Transverse colon (tissue), 3 donors: ENCODE results near the gene SLC4A7.

Experiments used
- CTCF ChIP-seq, 5 experiments: fragments of 200-600 bp in 3 of 5; fragments of 450-650 bp in 2 of 5; sonication (generic) in 3 of 5; IDR thresholded peaks; 1 replicate in 2 of 5; 2 replicates in 3 of 5; pipeline ENCODE4 v1.5.1; 2016 to 2017; ENCODE audit warnings: antibody characterized with exemption in 5 of 5, inconsistent platforms in 3 of 5, mild to moderate bottlenecking in 2 of 5, moderate library complexity in 1 of 5
- POLR2A ChIP-seq: fragments of 450-650 bp; IDR thresholded peaks from one replicate; pipeline ENCODE4 v1.6.1; 2016; ENCODE audit warnings: antibody characterized with exemption, mild to moderate bottlenecking, moderate library complexity

DNA sequence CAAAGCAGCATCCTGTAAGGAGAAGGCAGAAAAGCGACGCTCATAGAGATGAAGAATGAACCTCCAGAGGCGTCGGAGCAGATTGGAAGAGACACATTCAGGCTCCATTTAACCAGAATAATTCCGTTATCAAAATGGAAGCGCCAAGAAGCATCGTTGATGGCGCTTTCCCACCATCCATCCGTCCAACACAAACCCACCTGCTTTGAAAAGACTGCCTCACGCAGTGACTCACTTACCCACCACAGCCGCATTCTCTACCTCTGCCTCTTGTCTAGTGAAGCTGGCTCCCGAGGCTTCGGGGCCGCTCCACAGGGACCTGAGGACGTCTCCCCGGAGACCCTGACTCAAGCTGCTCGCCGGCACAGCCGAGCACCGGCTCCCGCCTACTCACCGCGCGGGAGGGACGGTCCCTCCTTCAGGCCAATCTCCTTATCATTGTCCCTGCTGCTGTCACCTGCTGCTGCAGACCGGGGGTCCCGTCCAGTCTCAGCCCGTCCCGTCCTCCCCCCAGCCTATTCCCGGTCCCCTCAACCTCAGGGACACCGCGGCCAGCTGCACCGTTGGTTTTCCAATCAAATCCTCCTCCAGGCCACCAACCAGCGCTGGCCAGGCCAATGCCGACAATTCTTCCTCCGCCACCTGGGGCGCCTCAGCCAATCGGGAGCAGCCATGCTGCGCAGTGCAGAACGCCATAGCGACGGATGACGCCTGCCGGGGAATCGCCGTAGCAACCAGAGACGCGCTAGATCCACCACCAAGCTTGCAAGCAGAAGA is 115.2 kb downstream of the SLC4A7 start, which contains the start of gene NEK10:
- peak in 3 of 5 experiments; percentile 8 to 25 (median 12) for TF ChIP-seq CTCF (IDR thresholded peaks at IDR 0.05)
- TF ChIP-seq POLR2A: no peak
